ENCODE measurements around the gene KDM4C.
A peak's percentile ranks its signal among the peaks of the same experiment; 100 is the strongest.

DNA sequence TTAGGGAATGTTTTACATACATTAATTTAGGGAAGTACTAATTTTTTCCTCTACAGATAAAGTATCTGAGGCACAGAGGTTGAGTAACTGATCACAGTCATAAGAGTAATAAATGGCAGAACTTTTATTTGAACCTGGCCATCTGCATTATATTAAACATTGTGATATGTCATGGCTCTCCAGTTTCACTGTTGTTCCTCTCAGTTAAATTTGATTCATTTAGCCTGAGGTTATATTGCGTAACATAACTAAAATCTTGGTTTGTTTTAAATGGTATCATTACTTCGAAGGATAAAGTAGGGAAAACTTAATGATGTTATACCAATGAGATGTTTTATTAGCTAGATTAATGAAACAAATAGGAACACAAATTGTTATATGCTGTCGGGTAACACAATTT is 284.4 kb downstream of the KDM4C start:
- no peak for TF ChIP-seq MAX (IDR thresholded peaks at IDR 0.05)
- peak; percentile 48; the same call in 1 of the 2 replicates for TF ChIP-seq CEBPB (IDR thresholded peaks at IDR 0.05)
- TF ChIP-seq REST (IDR thresholded peaks at IDR 0.05; ENCODE audit: low read depth): no peak
- no peak for TF ChIP-seq CREB1 (IDR thresholded peaks at IDR 0.05; ENCODE audit: low read depth)
